Left ventricle myocardium inferior (tissue), 1 donor: ENCODE measurements around the gene KLK10. TPM values are rescaled to one million over a fixed set of nuclear protein-coding genes. Genes with fewer than 3 reads are reported as not detected.
"Not testable (repeated sequence)": the region's sequence is repeated elsewhere in the genome, so short reads cannot be mapped to it uniquely, and the experiment has no call there.

ENCODE experiments used
- DNase-seq: peaks from one replicate; pipeline ENCODE4 v3.0.0-alpha.2; 2020
- H3K27ac ChIP-seq: fragments of 200-600 bp; replicated peaks from 2 replicates; pipeline ENCODE4 v1.8.0; 2021
- H3K27me3 ChIP-seq: fragments of 200-600 bp; 2 replicates; pipeline ENCODE4 v1.8.0; 2021; ENCODE audit warnings: low read depth
- H3K36me3 ChIP-seq: fragments of 200-600 bp; 2 replicates; pipeline ENCODE4 v1.8.0; 2021
- H3K4me1 ChIP-seq: fragments of 200-600 bp; 2 replicates; pipeline ENCODE4 v1.8.0; 2021
- H3K4me3 ChIP-seq: fragments of 200-600 bp; 2 replicates; pipeline ENCODE4 v1.8.0; 2021; ENCODE audit warnings: mild to moderate bottlenecking, moderate library complexity
- H3K9me3 ChIP-seq: fragments of 200-600 bp; replicated peaks from 2 replicates; pipeline ENCODE4 v1.8.0; 2021
- CTCF ChIP-seq: fragments of 200-600 bp; IDR thresholded peaks from 2 replicates; pipeline ENCODE4 v1.8.0; 2021; ENCODE audit warnings: antibody characterized with exemption, mild to moderate bottlenecking, borderline replicate concordance
- intact Hi-C: fragments of 100-400 bp; cut with micrococcal nuclease; formaldehyde crosslinking; loops from one replicate; pipeline ENCODE4 v1.11.0; 2022
- total RNA-seq: library from RNA; stranded (reverse); fragmentation: NEBNext Ultra II Directional; extraction: Animal tissue kit (Norgen Biotek cat#: 25700); gene quantifications from one replicate; pipeline ENCODE4 v1.2.1, GENCODE V29; 2021
- donor health status: DM: no; HTN: yes; CAD: no; lungs with severe emphysema.

Gene KLK10
- total RNA-seq, 1 donor from 2014 or later: not detected

DNA sequence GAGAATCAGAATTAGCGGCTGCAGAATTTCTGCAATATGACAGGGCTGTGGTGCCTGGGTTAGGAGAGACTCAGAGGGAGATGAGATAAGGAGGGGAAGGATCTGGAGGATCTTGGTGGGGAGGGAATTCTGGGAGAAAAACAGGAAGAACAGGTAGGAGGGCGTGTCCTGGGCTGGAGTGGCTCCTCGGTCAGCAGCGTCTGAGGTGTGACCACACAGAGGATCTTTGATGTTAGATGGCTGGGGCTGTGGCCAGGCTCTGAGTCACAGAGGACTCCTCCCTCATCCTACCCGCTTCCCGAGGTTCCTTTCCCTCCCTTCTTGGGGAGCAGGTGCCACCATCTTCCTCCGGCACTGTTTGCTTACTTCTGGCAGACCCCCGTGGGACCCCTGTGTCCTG lies 43.7 kb downstream of the KLK10 start:
- H3K27me3 ChIP-seq: peaks cover 78% of the 10 kb centered on the region
- no peak for TF ChIP-seq CTCF
- no peak overlapping the region for H3K4me3 ChIP-seq
- H3K4me1 ChIP-seq: no peaks in the 10 kb centered on the region
- H3K9me3 ChIP-seq: no peaks in the 10 kb centered on the region
- H3K27ac ChIP-seq: no peak overlapping the region
- intact Hi-C loops: no loop called here
- DNase-seq: no peak
- no peaks in the 10 kb centered on the region for H3K36me3 ChIP-seq

DNA sequence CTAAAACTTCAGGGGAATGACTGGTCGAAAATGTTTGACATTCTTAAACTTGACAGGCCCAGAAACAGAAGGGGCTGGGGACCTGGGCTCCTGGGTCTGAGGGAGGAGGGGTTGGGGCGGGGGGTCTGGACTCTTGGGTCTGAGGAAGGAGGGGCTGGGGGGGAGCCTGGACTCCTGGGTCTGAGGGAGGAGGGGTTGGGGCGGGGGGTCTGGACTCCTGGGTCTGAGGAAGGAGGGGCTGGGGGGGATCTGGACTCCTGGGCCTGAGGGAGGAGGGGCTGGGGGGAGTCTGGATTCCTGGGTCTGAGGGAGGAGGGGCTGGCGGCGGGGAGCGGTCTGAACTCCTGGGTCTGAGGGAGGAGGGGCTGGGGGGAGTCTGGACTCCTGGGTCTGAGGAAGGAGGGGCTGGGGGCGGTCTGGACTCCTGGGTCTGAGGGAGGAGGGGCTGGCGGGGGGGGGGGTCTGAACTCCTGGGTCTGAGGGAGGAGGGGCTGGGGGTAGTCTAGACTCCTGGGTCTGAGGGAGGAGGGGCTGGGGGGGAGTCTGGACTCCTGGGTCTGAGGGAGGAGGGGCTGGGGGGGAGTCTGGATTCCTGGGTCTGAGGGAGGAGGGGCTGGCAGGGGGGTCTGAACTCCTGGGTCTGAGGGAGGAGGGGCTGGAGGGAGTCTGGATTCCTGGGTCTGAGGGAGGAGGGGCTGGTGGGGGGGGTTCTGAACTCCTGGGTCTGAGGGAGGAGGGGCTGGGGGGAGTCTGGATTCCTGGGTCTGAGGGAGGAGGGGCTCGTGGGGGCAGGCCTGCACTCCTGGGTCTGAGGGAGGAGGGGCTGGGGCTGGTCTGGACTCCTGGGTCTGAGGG lies 44.6 kb downstream of the KLK10 start:
- intact Hi-C loops: no loop called here
- no peaks in the 10 kb centered on the region for H3K9me3 ChIP-seq
- no peak for DNase-seq
- H3K4me3 ChIP-seq: no peak overlapping the region
- H3K4me1 ChIP-seq: no peaks in the 10 kb centered on the region
- no peaks in the 10 kb centered on the region for H3K36me3 ChIP-seq
- peaks cover 81% of the 10 kb centered on the region for H3K27me3 ChIP-seq
- H3K27ac ChIP-seq: no peak overlapping the region
- no peak for TF ChIP-seq CTCF

DNA sequence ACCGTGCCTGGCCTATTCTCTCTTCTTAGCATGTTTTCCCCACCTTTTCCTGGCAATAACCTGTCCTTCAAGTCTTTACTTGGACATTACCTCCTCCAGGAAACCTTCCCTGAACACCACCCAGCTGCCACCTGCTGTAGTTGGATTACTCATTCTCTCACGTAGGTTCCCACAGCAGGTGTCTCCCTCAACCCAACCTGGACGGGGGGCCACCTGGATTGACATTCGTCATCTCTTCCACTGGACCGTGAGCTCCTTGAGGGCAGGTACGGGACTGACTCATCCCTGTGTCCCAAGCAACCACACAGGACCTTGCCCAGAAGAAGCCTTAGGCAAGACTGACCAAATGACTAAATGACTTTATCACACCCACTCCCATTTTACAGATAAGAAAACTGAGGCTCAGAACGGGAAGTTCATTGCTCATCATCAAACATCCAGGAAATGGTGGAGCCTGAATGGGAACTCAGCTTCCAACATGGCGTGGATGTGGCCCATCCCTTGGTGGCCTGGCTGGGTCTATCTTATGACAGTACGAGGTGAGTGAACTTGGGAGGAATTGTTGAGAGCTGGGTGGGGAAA lies 46.6 kb downstream of the KLK10 start:
- TF ChIP-seq CTCF: no peak
- no peak for DNase-seq
- Histone ChIP-seq H3K27ac (no peak overlapping the region), H3K4me1 (no peaks in the 10 kb centered on the region), H3K4me3 (no peak overlapping the region), H3K9me3 (no peaks in the 10 kb centered on the region), H3K27me3 (peaks cover 81% of the 10 kb centered on the region), H3K36me3 (no peaks in the 10 kb centered on the region)
- intact Hi-C loops: no loop called here

GRCh38 chr19:50969810-50970209 lies 49.7 kb downstream of the KLK10 start:
- intact Hi-C loops, H3K27ac ChIP-seq, H3K4me3 ChIP-seq, H3K9me3 ChIP-seq, DNase-seq, H3K4me1 ChIP-seq, H3K36me3 ChIP-seq: not testable (repeated sequence)
- H3K27me3 ChIP-seq: peaks cover 85% of the 10 kb centered on the region

- intact Hi-C loops: no loop called here
- no peak for TF ChIP-seq CTCF
Measured at GRCh38 chr19:50969413-50969760, 50.1 kb downstream of the KLK10 start, which contains the start of gene KLK6. Gene KLK6 (minus strand): TSS chr19:50969591. CDS start chr19:50968104, 1,487 bp downstream.

GRCh38 chr19:50968716-50969412 lies 50.6 kb downstream of the KLK10 start:
- DNase-seq: no peak
- H3K27ac ChIP-seq: no peak overlapping the region
- no peak overlapping the region for H3K4me3 ChIP-seq
- intact Hi-C loops: no loop called here
- peaks cover 94% of the 10 kb centered on the region for H3K27me3 ChIP-seq
- no peak for TF ChIP-seq CTCF
- H3K36me3 ChIP-seq: no peaks in the 10 kb centered on the region
- no peaks in the 10 kb centered on the region for H3K9me3 ChIP-seq
- H3K4me1 ChIP-seq: no peaks in the 10 kb centered on the region

More at GRCh38 chr19:50969413-50969760, 50.1 kb downstream of the KLK10 start, which contains the start of gene KLK6:
- Histone ChIP-seq H3K27ac (no peak within 1 kb of the TSS), H3K4me1 (no peaks in the 10 kb centered on the region), H3K36me3 (no peaks in the 10 kb centered on the region), H3K9me3 (no peaks in the 10 kb centered on the region), H3K27me3 (peaks cover 88% of the 10 kb centered on the region), H3K4me3 (no peak within 1 kb of the TSS)
- no peak for DNase-seq
